Activated CD4-positive, alpha-beta T cell treated with anti-CD3 and anti-CD28 coated beads, Interleukin-2, amount 10 ng/mL, durations not matched to agents 7 days and 5 days (primary cell): ENCODE results near the gene ARMC8. TPM values are rescaled to one million over a fixed set of nuclear protein-coding genes. Genes with fewer than 3 reads are reported as not detected.

ENCODE experiments used
- CTCF ChIA-PET: fragments of 350-600 bp; sonication (Branson Sonifier 250); formaldehyde crosslinking; loops from one replicate; lab custom pipeline; 2021; ENCODE audit warnings: antibody characterized with exemption; lab: Charles Lee
- POLR2A ChIA-PET: fragments of 350-600 bp; sonication (Branson Sonifier 250); formaldehyde crosslinking; loops from one replicate; lab custom pipeline; 2021; ENCODE audit warnings: antibody characterized with exemption; lab: Charles Lee
- DNase-seq: peaks from one replicate; pipeline ENCODE4 v3.0.0-alpha.2; 2020
- H3K27ac Mint-ChIP-seq: one replicate; pipeline ENCODE4 v1.8.0; 2021; ENCODE audit warnings: mild to moderate bottlenecking, moderate library complexity, mixed read lengths
- H3K27me3 Mint-ChIP-seq: one replicate; pipeline ENCODE4 v1.8.0; 2021; ENCODE audit warnings: mixed read lengths
- H3K36me3 Mint-ChIP-seq: one replicate; pipeline ENCODE4 v1.8.0; 2021; ENCODE audit warnings: low read depth, mixed read lengths
- H3K4me1 Mint-ChIP-seq: one replicate; pipeline ENCODE4 v1.8.0; 2021; ENCODE audit warnings: mixed read lengths
- H3K4me3 Mint-ChIP-seq: one replicate; pipeline ENCODE4 v1.8.0; 2021; ENCODE audit warnings: mild to moderate bottlenecking, moderate library complexity, mixed read lengths
- H3K9me3 Mint-ChIP-seq: one replicate; pipeline ENCODE4 v1.8.0; 2021; ENCODE audit warnings: mixed read lengths
- total RNA-seq, 2 experiments: library from RNA; stranded (reverse); gene quantifications; one replicate each; pipeline ENCODE4 v1.2.3, GENCODE V29; 2021

ARMC8 gene
- total RNA-seq, 2 experiments from 2014 or later: 39.0 to 53.2 TPM

DNA sequence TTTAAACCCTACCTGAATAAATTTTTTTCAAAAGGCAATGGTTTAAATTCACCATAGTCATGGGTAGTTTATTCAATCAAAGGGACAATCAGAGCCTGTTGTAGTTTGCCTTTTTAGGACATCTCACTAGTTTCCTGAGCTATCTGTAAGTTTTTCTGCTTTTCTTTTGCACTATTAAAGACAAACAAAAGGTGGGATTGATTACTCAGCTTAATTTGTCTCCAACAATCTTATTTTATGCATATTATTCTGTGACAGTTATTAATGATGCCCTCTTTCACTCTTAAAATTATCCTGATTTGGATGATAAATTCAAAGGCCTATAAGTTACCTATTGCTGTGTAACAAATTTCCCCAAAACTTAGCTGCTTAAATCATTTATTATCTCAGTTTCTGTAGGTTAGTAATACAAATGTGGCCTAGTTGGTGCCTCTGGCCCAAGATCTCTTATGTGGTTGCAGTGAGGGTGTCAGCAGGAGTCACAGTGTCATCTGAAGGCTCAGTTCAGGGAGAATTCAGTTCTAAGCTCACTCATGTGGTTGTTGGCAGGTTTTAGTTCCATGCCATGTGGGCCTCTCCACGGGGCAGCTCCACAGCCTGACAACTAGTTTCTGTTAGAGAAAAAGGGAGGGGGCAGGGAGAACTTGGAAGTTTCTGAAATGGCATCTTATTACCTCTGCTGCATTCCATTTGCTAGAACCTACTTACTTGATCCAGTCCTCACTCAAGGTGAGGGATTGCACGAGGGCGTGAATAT, 16.0 kb downstream of the ARMC8 start:
- DNase-seq: no peak
- Mint-ChIP-seq H3K36me3 (peaks cover 28% of the 10 kb centered on the region), H3K4me3 (no peak overlapping the region), H3K9me3 (peaks cover 3% of the 10 kb centered on the region), H3K27me3 (no peaks in the 10 kb centered on the region), H3K4me1 (peaks cover 17% of the 10 kb centered on the region), H3K27ac (no peak overlapping the region)
- ChIA-PET POLR2A (no interaction called here), CTCF (interaction anchor here (0.9 to 1.5 kb wide), 3 partner anchors 8 to 38 kb away, joined by 3 to 4 read pairs (median 3); no protein-coding TSS in a partner anchor)

DNA sequence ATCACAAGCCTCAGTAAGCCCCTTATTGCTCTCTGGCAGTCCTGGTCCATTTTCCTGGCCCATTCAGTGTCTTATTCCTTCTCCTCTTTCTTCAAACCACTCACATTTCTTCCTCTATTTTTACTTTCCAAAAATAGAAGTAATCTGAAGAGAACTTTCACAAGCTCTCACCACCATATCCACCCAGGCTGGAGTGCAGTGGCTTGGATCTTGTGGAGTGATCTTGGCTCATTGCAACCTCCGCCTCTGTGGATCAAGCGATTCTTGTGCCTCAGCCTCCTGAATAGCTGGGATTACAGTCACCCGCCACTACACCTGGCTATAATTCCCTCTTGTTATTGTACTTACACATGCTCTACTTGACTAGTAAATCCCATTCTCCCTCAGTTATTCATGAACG, 16.8 kb downstream of the ARMC8 start:
- ChIA-PET CTCF (interaction anchor here (0.9 kb wide), 1 partner anchor 38 kb away, joined by 3 read pairs; no protein-coding TSS in a partner anchor), POLR2A (no interaction called here)
- Mint-ChIP-seq H3K27ac (no peak overlapping the region), H3K9me3 (peaks cover 3% of the 10 kb centered on the region), H3K4me1 (peaks cover 16% of the 10 kb centered on the region), H3K36me3 (peaks cover 31% of the 10 kb centered on the region), H3K27me3 (no peaks in the 10 kb centered on the region), H3K4me3 (no peak overlapping the region)
- DNase-seq: no peak

DNA sequence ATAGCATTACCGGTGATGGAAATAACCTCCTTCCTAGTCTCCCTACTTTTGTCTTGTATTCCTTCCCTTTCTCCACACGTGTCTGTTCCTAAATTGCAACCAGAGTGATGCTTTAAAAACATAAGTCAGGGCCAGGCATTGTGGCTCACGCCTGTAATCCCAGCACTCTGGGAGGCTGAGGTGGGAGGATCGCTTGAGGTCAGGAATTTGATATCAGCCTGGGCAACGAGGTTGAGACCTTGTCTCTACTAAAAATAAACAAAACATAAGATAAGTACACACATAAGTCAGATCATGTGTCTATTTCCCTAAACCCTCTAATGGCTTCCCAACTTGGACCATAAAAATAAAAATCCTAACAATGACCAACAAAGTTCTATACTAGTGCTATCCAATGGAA, 18.4 kb downstream of the ARMC8 start:
- no peak for DNase-seq
- H3K9me3 Mint-ChIP-seq: peaks cover 3% of the 10 kb centered on the region
- H3K27ac Mint-ChIP-seq: no peak overlapping the region
- peaks cover 6% of the 10 kb centered on the region for H3K4me1 Mint-ChIP-seq
- ChIA-PET POLR2A (no interaction called here), CTCF (no interaction called here)
- peaks cover 29% of the 10 kb centered on the region for H3K36me3 Mint-ChIP-seq
- no peaks in the 10 kb centered on the region for H3K27me3 Mint-ChIP-seq
- no peak overlapping the region for H3K4me3 Mint-ChIP-seq

DNA sequence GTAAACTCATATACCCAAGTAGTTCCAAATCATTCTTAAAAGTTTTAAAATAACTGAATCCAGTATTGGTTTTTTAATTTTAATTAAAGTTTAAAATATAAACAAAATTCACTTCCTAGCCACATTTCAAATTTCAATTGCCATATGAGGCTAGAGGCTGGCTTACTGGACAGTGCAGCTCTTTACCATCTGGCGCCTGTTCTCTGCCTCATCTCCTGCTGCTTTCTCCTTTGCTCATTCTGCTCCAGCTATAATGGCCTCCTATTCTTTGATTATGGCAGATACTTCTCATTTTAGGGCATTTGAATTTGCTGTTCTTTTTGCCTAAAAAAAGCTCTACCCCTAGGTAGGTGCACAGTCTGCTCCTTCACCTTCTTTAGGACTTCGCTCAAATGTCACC, 19.1 kb downstream of the ARMC8 start:
- POLR2A ChIA-PET: no interaction called here
- no peak for DNase-seq
- peaks cover 29% of the 10 kb centered on the region for H3K36me3 Mint-ChIP-seq
- peaks cover 3% of the 10 kb centered on the region for H3K9me3 Mint-ChIP-seq
- H3K4me1 Mint-ChIP-seq: peaks cover 6% of the 10 kb centered on the region
- CTCF ChIA-PET: interaction anchor here (1.0 kb wide), 1 partner anchor 16 kb away, joined by 3 read pairs; no protein-coding TSS in a partner anchor
- no peaks in the 10 kb centered on the region for H3K27me3 Mint-ChIP-seq
- H3K4me3 Mint-ChIP-seq: no peak overlapping the region
- no peak overlapping the region for H3K27ac Mint-ChIP-seq

DNA sequence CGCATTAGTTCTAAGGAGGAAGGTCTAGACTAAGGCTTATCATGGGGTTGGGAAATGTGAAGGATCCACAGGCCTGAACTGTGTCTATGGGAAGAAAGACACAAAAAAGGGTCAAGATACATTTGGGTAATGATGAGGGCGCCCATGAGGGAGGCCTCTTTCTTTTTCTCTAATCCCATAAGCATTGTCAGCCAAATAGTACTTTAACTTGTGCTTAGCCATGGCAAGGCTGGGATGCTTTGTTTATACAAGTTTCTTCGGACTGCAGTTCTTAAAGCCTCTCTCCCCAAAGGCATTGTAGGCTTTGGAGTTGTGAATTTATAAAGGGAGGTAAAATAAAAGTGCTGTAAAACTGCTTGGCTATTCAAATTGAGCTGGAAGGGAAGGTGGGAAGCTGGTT, 23.4 kb downstream of the ARMC8 start:
- Mint-ChIP-seq H3K9me3 (peaks cover 3% of the 10 kb centered on the region), H3K27me3 (no peaks in the 10 kb centered on the region), H3K4me1 (peaks cover 4% of the 10 kb centered on the region), H3K36me3 (peaks cover 30% of the 10 kb centered on the region), H3K4me3 (no peak overlapping the region), H3K27ac (no peak overlapping the region)
- ChIA-PET POLR2A (no interaction called here), CTCF (interaction anchor here (1.3 kb wide), 1 partner anchor 8 kb away, joined by 4 read pairs; no protein-coding TSS in a partner anchor)
- DNase-seq: no peak

DNA sequence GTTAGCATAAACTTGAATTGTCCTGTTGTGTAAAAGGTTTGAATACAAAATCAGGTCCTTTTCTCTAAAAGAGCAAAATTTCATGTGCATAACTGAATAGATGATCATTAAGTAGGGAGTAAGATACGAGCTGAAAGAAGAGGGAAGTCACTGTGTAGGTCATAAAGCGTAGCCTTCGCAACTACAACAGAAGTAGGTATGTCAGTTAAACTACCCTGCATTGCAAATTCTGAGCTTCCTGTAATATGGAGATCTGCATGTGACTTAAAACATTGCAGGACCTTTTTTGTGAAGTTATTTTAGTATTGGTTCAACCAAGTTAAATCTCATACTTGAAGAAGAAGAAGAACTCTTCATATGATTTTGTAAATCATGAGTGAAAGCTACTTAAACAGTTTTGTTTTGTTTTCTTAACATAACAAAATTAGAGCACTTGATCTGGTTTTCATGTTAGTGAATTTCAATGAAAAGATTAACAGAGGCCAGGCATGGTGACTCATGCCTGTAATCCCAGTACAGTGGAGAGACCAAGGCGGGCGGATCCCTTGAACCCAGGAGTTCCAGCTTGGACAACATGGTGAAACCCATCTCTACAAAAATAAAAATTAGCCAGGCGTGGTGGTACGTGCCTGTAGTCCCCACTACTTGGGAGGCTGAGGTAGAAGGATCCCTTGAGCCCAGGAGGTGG, 26.4 kb downstream of the ARMC8 start:
- ChIA-PET POLR2A (interaction anchor here (0.5 kb wide), 1 partner anchor 39 kb away, joined by 4 read pairs; the partner anchor contains the start of gene DBR1), CTCF (interaction anchor here (0.6 to 0.9 kb wide), 3 partner anchors 18 to 733 kb away, joined by 3 to 4 read pairs (median 4); partner anchors contain the start of genes FOXL2 and FOXL2NB)
- Mint-ChIP-seq H3K4me3 (no peak overlapping the region), H3K4me1 (peaks cover 4% of the 10 kb centered on the region), H3K27ac (no peak overlapping the region), H3K9me3 (no peaks in the 10 kb centered on the region), H3K27me3 (no peaks in the 10 kb centered on the region), H3K36me3 (peaks cover 26% of the 10 kb centered on the region)
- DNase-seq: no peak

DNA sequence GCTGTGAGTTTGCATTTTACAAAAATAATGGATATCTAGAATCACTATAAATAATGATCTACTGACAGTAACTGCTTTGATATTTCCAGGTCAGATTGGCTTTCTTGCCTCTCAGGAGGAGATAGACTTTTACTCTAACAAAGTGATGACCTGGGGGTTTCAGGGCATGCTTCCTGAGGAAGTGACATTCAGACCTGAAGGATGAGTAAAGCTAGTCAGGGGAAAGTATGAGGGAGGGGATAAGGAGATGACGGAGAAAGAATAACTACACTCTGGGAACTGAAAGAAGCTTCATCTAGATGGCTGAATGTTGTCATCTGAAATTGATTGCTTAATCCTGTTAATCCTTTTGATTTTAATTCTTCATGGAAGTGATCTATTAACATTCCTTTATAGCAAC, 32.2 kb downstream of the ARMC8 start:
- H3K27ac Mint-ChIP-seq: no peak overlapping the region
- no peak overlapping the region for H3K4me3 Mint-ChIP-seq
- peaks cover 21% of the 10 kb centered on the region for H3K4me1 Mint-ChIP-seq
- POLR2A ChIA-PET: no interaction called here
- peaks cover 30% of the 10 kb centered on the region for H3K36me3 Mint-ChIP-seq
- H3K9me3 Mint-ChIP-seq: no peaks in the 10 kb centered on the region
- H3K27me3 Mint-ChIP-seq: no peaks in the 10 kb centered on the region
- CTCF ChIA-PET: interaction anchor here (0.8 to 1.0 kb wide), 2 partner anchors 85 to 107 kb away, joined by 3 read pairs; no protein-coding TSS in a partner anchor
- DNase-seq: no peak

DNA sequence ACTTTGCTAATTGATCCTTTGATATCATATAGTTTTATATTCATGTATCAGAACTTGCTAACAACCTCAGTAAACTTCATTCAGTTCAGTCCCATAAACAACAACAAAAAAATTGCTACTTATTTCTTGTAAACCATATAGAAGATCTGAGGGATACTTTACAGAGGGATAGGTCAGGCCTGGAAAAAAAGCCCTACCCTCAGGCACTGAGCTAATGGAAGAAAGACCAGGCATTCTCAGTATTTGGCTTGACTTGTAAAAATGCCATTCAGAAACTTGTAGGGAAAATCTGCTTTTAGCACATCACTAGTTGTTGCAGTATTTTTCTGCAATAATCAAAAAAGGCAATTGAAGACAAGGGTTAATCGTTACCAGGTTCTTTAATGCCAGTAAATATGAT, 33.1 kb downstream of the ARMC8 start:
- Mint-ChIP-seq H3K27ac (no peak overlapping the region), H3K4me1 (peaks cover 19% of the 10 kb centered on the region), H3K27me3 (no peaks in the 10 kb centered on the region), H3K36me3 (peaks cover 35% of the 10 kb centered on the region), H3K9me3 (no peaks in the 10 kb centered on the region), H3K4me3 (no peak overlapping the region)
- CTCF ChIA-PET: interaction anchor here (0.7 to 1.2 kb wide), 2 partner anchors 9 to 128 kb away, joined by 3 read pairs; partner anchors contain the start of gene MRAS
- POLR2A ChIA-PET: no interaction called here
- DNase-seq: no peak

DNA sequence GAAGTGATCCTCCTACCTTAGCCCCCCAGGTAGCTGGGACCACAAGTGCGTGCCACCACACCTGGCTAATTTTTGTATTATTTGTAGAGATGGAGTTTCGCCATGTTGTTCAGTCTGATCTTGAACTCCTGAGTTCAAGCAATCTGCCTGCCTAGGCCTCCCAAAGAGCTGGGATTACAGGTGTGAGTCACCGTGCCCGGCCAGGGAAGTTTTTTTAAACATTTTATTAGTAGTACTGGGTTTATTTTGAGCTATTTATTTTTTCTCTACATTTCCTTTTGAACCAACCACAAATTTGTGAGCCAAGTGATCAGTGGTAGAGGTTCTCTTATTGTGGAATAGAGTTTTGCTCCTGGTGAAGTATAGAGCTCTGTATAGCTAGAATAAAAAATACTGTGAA, 33.7 kb downstream of the ARMC8 start:
- ChIA-PET POLR2A (no interaction called here), CTCF (interaction anchor here (0.7 to 1.2 kb wide), 3 partner anchors 10 to 128 kb away, joined by 3 read pairs; partner anchors contain the start of gene MRAS)
- Mint-ChIP-seq H3K27me3 (no peaks in the 10 kb centered on the region), H3K27ac (no peak overlapping the region), H3K9me3 (no peaks in the 10 kb centered on the region), H3K36me3 (peaks cover 40% of the 10 kb centered on the region), H3K4me1 (peaks cover 19% of the 10 kb centered on the region), H3K4me3 (no peak overlapping the region)
- no peak for DNase-seq

DNA sequence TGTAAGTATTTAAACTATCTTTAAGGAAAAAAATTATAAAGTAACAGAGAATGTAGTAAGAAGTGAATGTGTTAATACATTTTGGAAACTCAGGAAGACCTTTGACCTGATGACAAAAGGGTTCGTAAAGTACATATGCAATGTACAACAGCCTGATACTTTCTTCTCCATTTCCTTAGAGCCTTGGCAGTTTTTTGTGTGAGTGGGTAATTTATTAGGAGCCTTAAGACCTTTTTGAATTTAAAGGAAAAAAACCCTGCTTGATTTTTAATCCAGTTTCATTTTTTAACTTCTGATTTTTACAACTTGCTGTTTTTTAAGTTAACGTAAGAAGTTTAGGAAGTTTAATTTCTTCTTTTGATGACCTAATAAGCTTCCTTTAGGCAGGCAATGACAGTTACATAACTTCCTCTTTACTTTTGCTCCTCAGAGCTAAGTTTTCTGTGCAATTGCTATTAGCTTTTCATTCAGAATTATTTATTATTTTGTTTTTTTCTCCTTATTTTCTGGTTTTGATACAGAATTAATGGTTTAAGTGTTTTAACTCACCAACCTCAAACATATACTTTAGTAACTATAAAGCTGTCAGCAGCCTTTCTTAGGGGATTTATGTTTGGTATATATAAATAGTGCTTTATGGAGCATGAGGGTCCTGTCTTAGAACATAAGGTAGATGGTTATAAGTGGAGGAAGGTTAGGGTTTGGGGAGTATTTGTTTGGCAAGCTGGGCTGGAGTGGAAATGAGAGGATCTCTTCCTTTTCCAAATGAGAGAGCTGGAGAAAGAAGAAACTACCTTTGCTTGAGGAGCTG, 35.2 kb downstream of the ARMC8 start:
- Mint-ChIP-seq H3K4me1 (peaks cover 19% of the 10 kb centered on the region), H3K9me3 (no peaks in the 10 kb centered on the region), H3K27ac (peak overlapping the region; percentile 44), H3K36me3 (peaks cover 44% of the 10 kb centered on the region), H3K4me3 (no peak overlapping the region), H3K27me3 (no peaks in the 10 kb centered on the region)
- ChIA-PET POLR2A (no interaction called here), CTCF (interaction anchor here (1.0 to 1.1 kb wide), 2 partner anchors 16 to 39 kb away, joined by 3 to 5 read pairs; no protein-coding TSS in a partner anchor)
- no peak for DNase-seq

DNA sequence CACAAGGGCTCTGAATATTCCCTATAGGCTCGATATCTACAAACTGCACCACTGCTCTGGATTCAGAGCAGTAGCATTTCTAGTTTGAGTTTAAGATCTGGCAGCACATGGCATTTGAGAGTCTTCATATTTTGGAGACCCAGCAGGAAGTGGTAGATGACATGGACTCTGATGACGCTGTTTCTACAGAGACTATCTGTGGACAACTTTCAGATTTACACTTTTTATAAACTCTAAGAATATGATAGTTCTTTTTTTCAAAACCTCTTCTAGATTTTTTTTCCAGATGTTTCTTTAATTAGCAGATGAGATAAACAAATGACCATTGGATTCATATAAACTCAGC, 35.8 kb downstream of the ARMC8 start:
- Mint-ChIP-seq H3K27me3 (no peaks in the 10 kb centered on the region), H3K27ac (peak overlapping the region; percentile 44), H3K4me1 (peaks cover 19% of the 10 kb centered on the region), H3K4me3 (no peak overlapping the region), H3K36me3 (peaks cover 45% of the 10 kb centered on the region), H3K9me3 (no peaks in the 10 kb centered on the region)
- no peak for DNase-seq
- POLR2A ChIA-PET: no interaction called here
- CTCF ChIA-PET: interaction anchor here (1.0 to 1.1 kb wide), 2 partner anchors 16 to 40 kb away, joined by 3 to 5 read pairs; no protein-coding TSS in a partner anchor

DNA sequence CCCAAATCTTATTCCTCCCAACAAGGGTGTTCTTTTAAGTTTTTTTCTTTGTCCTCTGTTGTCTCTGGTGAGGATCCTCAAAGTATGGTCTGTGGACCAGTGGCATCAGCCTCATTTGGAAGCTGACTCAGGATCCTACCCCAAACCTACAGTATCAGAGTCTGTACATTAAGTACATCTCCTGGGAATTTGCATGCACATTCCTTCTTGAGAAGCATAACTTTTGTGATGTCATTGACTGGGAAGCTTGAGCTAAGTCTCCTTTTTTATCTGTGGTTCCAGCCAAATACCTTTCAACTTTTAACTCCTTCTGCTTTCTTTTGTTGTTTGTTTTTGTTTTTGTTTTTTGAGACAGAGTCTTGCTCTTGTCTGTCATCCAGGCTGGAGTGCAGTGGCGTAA, 40.5 kb downstream of the ARMC8 start:
- Mint-ChIP-seq H3K27ac (no peak overlapping the region), H3K36me3 (peaks cover 64% of the 10 kb centered on the region), H3K27me3 (no peaks in the 10 kb centered on the region), H3K4me1 (peaks cover 10% of the 10 kb centered on the region), H3K4me3 (no peak overlapping the region), H3K9me3 (no peaks in the 10 kb centered on the region)
- no peak for DNase-seq
- ChIA-PET POLR2A (no interaction called here), CTCF (no interaction called here)
